GM21576 (cell line): ENCODE measurements around the gene VAMP1.
A peak's percentile ranks its signal among the peaks of the same experiment; 100 is the strongest.
"Not testable (repeated sequence)": the region's sequence is repeated elsewhere in the genome, so short reads cannot be mapped to it uniquely, and the experiment has no call there.

Source experiments
- ATAC-seq: cut with Tn5 transposase; IDR thresholded peaks from one replicate; pipeline ENCODE4 v1.9.1; 2021; ENCODE audit warnings: mild to moderate bottlenecking, moderate library complexity; ENCODE audit not compliant: unreplicated experiment

VAMP1 gene

DNA sequence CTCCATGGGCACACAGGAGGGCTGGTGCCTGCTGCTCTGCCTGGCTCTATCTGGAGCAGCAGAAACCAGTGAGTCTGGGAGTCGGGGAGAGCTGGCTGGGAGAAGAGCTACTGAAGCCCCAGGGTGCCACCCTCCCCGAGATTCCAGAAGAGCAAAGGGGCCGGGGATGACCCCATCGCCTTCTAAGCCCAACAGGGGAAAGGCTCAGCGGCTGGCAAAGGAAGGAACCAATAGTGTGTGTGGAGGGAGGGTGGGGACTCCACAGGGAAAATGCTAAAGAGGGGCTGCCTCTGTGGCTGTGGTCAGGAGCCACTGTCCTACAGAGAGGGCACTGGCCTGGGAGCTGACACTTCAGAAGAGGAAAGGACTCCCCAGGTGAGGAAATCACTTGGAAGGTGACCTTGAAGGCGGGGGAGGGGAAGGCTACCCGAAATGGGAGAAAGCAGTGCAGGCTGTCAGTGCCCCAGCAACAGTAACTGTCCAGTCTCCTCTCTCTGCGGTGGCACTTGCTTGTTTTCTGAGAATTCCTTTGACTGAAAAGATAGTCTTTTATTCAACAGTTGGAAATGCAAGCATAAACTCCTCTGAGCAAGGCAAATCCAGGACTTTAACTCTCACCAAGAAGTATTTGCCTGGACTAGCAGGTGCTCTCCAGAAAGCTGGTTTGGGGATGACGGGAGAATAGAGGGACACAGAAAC is 18.1 kb downstream of the VAMP1 start:
- no peak for ATAC-seq

DNA sequence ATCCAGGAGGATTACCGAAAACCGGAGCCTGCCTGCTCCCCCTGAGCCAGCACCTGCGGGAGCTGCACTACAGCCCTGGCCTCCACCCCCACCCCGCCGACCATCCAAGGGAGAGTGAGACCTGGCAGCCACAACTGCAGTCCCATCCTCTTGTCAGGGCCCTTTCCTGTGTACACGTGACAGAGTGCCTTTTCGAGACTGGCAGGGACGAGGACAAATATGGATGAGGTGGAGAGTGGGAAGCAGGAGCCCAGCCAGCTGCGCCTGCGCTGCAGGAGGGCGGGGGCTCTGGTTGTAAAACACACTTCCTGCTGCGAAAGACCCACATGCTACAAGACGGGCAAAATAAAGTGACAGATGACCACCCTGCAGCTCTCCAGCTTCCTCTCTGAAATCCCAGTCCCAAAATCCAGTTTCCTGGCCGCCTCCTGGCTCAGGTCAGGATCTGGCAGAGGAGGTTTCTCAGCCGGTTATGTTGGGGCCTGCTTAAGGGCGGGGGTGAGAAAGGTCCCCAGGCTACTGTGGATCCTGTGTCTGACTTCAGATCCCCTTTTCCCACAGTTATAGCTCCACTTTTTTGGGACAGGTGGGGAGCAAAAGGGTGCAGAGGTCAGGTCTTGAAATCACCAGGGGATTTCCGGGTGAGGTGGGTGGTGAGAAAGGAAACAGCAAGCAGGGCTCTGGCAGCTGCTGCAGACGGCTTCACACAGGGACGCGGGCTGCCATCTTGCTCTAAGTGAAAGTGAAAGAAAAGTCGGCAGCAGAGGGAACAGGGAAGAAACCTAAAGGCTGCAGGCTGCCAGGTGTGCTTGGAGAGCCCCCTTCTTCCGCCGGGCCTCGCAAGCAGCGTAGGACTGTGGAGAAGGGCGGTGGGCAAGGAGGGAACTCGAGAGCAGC is 18.9 kb downstream of the VAMP1 start, which contains the start of gene TAPBPL:
Gene TAPBPL, plus strand, starts transcription at position 695 of the 897 bp plus-strand sequence. CDS start 207 bp downstream, outside the sequence.
- peak; percentile 62 for ATAC-seq

DNA sequence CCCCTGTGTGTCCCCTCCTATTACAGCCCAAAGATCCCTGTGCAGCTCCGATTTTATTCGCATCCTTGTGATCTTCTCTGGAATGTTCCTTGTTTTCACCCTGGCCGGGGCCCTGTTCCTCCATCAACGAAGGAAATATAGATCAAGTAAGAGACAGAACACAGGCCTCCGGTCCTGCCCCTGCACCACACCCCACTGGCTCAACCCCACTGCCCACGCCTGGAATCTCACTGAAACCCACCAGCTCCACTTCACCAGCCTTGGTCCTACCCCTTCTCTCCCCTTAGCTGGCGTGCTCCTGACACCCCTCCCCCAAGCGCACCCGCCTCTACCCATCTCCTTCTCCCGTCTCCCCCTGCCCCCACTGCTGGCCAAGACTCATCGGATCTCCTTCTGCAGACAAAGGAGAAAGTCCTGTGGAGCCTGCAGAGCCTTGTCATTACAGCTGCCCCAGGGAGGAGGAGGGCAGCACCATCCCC is 19.6 kb downstream of the VAMP1 start:
- ATAC-seq, result no peak

DNA sequence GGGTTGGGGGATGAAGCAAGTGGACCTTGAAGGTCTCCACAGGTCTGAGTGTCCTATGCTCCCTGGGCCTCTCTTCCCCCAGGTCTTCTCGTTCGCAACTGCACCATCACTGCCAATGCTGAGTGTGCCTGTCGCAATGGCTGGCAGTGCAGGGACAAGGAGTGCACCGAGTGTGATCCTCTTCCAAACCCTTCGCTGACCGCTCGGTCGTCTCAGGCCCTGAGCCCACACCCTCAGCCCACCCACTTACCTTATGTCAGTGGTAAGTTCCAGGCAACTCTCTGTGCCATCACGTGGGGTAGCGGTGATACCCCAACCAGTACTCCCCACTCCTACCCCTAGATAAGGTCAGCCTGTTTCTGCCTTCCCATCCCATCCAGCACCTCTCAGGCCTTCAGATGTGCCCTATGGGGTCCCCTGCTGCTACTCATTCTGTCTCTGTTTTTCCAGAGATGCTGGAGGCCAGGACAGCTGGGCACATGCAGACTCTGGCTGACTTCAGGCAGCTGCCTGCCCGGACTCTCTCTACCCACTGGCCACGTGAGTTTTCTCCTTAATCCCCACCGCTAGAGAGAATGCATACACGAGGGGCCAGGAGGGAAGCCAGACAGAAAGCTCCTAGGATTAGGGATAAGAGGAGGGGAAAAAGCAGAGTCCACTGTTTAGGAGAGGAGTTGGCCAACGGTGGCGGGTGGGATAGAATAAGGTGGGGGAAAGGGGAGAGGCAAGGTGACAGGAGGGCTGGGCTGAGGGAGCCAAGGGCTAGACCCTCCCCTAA is 20.2 kb downstream of the VAMP1 start:
- no peak for ATAC-seq

DNA sequence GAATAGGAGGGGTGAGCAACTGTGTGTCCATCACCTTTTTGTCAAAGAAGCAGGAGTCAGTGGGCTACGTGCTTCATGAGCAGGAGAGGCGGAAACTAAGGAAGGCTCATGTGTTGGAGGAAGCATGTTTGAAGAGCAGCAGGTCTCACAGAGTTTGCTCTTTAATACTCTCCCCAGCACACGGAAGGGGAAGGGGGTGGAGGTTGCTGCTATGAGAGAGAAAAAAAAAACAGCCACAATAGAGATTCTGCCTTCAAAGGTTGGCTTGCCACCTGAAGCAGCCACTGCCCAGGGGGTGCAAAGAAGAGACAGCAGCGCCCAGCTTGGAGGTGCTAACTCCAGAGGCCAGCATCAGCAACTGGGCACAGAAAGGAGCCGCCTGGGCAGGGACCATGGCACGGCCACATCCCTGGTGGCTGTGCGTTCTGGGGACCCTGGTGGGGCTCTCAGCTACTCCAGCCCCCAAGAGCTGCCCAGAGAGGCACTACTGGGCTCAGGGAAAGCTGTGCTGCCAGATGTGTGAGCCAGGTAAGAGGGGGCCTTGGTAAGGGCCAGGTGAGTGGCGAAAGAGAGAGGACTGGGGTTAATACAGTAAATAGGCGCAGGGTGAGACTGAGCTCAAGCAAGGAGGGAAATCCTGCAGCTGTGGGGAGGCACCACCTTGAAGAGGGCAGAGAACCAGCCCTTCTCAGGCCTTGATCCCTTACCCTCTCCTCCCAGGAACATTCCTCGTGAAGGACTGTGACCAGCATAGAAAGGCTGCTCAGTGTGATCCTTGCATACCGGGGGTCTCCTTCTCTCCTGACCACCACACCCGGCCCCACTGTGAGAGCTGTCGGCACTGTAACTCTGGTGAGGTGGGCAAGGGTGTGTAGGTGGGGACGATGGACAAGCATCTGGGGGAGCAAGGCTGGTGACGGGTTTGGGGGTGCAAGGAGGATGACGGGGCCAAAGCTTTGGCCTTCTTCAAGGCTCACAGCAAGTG is 25.5 kb downstream of the VAMP1 start, which contains the start of gene CD27:
Gene CD27, plus strand, starts transcription at position 252 of the 985 bp plus-strand sequence. Its CDS starts 141 bp downstream, at position 393.
- no peak for ATAC-seq

DNA sequence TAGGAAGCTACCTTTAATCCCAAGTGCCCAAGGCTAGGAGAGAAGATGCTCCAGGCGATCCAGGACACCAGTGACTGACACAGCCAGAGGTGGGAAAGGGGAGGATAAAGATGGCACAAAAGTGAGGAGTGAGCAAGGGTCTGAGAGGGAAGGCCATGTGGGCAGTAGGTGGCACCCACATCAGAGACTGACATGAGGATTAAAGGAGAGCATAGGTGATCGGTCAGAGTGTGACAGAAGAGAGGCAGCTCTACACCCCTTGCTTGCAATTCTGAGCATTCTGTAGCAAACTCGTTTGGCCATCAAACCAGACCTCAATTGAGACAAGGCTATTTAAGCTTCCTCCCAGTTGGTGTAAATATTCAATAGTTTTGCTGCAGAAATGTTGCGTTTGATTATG is 26.4 kb downstream of the VAMP1 start:
- ATAC-seq, result no peak

DNA sequence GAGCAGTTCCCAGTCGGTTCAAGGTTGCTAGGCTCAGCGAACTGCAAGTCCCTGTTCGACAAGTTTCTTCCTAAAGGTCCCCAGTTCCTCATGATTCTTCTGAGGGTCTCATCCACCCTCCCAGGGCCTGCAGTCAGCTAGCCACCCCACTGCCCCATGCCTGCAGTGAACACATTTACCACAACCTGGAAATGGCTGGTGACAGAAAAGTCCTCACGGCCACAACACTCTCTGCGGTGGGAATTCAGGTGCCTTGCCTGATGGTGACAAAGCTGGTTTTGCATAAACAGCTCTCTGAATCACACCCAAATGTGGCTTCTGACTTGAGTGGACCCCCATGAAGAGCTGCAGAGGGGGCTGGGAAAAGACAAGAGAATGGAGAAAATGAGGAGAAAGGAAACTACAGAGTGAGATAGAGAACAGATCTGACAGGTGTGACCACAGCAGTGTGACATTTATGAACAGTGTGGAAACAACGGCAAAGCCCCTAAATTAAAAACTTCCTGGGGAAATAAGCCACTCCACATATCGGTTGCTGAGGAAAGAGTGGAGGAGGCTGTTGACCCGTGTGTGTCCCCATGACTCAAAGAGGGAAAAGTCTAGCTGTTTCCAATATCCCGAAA is 27.0 kb downstream of the VAMP1 start:
- peak; percentile 30 for ATAC-seq

DNA sequence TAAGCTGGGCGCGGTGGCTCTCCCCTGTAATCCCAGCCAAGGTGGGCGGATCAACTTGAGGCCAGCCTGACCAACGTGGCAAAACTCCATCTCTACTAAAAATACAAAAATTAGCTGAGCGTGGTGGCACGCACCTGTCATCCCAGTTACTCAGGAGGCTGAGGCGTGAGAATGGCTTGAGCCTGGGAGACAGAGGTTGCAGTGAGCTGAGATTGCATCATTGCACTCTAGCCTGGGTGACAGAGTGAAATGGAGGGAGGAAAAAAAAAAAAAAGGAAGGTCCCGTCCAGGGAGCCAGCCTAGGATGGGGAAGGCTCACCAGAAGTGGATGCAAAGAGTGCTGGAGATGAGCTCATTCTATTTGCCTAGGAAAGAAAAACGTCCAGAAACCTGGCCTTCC is 27.6 kb downstream of the VAMP1 start:
- ATAC-seq, result no peak

DNA sequence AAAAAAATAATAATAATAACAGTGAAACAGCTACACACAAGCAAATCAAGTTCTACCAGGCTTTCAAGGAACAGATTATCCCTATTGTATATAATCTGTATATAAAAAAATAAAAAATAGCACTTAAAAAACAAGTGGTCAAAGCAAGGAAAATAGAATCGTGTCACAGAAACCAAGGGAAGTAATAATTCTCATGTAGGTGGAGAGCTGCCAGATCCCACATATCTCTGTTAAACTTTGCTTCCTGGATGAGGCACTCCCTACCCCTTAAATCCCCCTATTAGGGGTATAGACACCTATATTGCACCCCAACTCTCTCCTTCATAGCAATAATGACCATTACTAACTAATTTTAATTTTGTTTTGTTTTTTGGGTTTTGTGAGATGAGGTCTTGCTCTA is 30.1 kb downstream of the VAMP1 start:
- no peak for ATAC-seq

DNA sequence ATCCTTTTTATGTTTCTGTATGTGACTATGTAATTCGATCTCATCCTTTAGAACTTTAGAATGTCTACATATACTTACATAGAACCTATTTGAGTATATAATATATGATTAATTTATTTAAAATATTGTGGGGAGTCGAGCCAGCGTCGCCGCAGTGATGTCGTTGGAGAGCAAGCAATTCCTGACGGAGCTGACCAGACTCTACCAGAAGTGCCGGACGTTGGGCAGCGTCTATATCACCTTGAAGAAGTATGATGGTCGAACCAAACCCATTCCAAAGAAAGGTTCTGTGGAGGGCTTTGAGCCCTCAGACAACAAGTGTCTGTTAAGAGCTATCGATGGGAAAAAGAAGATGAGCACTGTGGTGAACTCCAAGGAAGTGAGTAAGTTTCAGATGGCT is 32.1 kb downstream of the VAMP1 start:
- ATAC-seq, result no peak

DNA sequence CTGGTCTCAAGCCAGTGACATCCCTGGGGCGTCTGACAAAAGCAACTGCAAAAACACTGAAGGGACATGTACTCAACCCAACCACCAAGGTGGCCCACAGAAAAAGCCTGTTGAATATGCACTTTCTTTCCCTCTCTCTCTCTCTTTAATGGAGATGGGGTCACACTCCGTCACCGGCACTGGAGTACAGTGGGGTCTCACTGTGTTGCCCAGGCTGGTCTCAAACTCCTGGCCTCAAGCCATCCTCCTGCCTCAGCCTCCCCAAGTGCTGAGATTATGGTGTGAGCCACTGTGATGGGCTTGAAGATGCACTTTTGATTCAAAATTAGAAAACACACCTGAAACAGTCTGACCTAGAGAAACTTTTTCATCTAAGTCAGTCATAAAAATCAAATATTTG is 32.9 kb downstream of the VAMP1 start:
- ATAC-seq, result no peak

DNA sequence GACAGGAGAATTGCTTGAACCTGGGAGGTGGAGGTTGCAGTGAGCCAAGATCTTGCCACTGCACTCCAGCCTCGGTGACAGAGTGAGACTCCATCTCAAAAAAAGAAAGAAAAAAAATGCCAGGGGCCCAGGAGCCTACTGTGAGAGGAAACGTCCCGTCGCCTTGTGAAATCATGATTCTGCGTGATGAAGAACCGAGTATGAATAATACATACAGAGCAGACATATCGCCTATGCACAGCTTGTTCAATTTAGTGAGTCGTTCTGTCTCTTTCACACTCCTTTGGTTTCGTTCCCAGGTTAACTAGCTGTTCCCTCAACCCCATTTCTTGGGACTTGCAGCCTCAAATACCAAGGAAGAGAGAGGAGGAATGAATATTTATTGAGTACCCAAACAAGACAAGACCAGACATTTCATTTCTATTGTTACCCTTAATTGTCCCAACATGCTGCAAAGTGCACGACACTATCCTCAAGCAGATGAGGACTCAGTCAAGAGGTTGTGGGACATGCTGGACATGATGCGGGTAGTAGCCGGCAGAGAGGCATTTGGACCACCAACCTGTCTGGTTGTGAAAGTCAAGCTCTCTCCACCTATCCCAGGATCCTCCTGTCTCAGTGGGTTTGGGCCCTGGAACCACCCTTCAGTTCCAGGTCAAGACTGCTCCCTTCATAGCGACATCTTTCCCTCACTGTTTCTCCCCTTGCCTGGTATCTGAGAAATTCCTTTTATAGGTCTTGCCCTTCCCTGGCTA is 34.3 kb downstream of the VAMP1 start:
- no peak for ATAC-seq

DNA sequence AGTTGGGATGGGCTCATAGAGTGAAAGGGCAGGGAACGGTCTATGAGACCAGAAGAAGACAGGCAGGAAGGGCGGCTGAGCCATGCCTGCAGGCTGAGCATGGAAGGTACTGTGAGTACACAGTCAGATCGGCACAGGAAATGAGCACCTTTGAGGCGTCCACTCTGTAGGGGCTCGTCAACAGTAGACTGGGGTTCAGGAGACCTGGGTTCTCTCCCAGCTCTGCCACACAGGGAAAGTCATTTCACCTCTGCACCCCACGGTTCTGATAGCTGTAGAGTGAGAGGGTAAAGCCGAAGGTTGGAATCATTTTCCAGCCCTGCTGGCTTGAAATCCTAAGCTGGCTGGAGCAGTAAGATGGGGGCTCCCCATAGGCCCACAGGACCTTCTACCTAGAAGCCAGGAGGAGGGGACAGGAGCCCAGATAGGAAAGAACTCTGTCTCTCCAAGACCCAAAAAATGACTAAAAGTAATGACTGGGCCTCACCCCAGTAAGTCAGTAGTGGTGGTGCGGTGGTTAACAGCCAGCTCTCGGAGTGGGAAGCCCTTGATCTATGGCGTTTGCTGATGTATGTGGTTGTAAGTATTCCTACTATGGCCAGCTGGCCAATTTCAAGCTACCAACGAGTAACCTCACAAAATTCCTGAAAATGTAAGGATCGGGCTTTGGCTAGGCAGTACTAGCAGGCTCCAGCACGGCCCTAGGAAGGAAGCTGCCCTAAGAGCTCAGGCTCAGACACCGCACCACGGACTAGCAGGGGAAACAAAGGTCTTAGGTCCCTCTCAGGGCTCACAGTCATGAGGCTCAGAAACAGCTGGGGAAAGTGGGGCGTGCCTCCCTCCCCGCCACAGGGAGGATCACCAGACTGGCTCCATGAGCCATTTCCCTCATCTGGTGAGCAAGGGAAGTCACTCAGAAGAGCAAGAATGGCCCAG is 36.0 kb downstream of the VAMP1 start:
- no peak for ATAC-seq

DNA sequence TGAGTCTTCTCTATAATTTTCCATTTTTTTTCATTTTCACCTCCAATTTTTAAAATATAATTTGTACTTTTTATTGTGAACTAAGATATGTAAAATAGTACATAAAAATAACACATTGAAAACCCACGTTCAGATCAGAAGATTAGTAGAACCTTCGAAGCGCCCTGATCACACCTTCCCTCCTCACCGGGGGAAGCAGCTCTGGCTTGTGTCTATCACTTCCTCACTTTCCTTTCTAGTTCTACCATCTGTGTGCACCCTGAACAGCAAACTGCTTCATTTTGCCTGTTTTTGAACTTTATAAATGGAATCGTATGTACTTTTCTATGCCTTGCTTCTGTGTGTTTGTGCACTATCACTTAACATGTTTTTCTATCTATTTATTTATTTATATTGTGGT is 37.5 kb downstream of the VAMP1 start:
- no peak for ATAC-seq

DNA sequence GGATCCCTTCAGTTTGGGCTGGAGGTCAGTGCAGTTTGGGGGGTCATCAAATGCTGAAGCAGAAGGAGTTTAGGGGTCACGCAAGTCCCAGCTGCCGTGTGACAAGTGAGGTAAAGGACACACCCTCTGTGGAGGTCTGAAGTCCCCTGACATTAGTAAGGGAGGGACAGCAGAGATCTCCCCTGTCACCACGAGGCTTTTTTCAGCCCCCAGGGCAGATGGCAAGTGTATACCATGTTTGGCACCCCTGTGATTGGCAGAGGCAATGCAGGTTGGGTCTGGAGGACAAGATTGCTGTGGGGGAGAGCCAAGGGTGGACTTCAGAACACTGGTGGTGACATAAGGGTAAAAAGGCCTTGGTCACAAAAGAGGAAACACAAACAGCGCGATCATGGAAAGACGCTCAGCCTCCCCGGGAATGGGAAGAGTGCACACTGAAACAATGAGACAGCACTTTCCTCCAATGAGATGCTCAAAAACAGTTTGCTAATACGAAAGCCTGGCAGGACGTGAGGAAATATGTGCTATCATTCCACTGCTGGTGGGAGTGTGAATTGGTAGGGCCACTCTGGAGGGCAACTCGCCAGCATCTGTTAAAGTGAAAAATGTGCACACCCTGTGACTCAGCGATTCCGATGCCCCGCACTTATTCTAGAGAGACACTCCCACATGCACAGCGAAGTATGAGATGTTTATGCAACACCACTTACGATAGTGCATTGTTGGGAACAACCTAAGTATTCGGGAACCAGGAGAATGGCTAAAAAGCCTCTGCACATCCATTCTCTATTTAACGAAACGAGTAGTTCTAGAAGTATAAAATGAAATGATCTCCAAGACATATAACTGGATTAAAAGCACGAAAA is 40.1 kb downstream of the VAMP1 start:
- no peak for ATAC-seq

DNA sequence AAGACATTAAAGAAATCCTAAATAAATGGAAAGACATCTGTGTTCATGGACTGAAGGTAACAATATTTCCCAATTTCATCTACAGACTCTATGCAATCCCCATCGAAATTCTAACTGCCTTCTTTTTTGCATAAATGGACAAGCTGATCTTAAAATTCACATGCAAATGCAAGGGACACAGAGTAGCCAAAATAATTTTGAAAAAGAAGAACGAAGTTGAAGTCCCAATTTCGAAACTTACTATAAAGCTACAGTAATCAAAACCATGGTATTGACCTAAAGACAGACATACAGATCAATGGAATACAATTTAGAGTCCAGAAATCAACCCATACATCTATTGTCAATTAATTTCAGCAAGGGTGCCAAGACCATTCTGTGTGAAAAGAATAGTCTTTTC is 42.2 kb downstream of the VAMP1 start:
- no peak for ATAC-seq

DNA sequence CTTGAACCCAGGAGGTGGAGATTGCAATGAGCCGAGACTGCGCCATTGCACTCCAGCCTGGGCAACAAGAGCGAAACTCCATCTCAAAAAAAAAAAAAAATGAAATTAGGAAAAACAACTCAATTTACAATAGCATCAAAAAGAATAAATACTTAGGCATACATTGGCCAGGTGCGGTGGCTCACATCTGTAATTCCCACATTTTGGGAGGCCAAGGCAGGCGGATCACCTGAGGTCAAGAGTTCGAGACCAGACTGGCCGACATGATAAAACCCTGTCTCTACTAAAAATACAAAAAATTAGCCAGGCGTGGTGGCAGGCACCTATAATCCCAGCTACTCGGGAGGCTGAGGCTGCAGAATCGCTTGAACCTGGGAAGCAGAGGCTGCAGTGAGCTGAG is 42.7 kb downstream of the VAMP1 start:
- ATAC-seq, result not testable (repeated sequence)
